NCI-H146 treated with DMSO at 0.1 percent for 48 hours (cell line): ENCODE measurements around the gene REST.
"Not testable (repeated sequence)": the region's sequence is repeated elsewhere in the genome, so short reads cannot be mapped to it uniquely, and the experiment has no call there.

Experiments used
- DNase-seq: peaks from one replicate; lab custom pipeline; 2025; ENCODE audit not compliant: unreplicated experiment; lab: John Stamatoyannopoulos, UW

Gene REST, protein sequence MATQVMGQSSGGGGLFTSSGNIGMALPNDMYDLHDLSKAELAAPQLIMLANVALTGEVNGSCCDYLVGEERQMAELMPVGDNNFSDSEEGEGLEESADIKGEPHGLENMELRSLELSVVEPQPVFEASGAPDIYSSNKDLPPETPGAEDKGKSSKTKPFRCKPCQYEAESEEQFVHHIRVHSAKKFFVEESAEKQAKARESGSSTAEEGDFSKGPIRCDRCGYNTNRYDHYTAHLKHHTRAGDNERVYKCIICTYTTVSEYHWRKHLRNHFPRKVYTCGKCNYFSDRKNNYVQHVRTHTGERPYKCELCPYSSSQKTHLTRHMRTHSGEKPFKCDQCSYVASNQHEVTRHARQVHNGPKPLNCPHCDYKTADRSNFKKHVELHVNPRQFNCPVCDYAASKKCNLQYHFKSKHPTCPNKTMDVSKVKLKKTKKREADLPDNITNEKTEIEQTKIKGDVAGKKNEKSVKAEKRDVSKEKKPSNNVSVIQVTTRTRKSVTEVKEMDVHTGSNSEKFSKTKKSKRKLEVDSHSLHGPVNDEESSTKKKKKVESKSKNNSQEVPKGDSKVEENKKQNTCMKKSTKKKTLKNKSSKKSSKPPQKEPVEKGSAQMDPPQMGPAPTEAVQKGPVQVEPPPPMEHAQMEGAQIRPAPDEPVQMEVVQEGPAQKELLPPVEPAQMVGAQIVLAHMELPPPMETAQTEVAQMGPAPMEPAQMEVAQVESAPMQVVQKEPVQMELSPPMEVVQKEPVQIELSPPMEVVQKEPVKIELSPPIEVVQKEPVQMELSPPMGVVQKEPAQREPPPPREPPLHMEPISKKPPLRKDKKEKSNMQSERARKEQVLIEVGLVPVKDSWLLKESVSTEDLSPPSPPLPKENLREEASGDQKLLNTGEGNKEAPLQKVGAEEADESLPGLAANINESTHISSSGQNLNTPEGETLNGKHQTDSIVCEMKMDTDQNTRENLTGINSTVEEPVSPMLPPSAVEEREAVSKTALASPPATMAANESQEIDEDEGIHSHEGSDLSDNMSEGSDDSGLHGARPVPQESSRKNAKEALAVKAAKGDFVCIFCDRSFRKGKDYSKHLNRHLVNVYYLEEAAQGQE

DNA sequence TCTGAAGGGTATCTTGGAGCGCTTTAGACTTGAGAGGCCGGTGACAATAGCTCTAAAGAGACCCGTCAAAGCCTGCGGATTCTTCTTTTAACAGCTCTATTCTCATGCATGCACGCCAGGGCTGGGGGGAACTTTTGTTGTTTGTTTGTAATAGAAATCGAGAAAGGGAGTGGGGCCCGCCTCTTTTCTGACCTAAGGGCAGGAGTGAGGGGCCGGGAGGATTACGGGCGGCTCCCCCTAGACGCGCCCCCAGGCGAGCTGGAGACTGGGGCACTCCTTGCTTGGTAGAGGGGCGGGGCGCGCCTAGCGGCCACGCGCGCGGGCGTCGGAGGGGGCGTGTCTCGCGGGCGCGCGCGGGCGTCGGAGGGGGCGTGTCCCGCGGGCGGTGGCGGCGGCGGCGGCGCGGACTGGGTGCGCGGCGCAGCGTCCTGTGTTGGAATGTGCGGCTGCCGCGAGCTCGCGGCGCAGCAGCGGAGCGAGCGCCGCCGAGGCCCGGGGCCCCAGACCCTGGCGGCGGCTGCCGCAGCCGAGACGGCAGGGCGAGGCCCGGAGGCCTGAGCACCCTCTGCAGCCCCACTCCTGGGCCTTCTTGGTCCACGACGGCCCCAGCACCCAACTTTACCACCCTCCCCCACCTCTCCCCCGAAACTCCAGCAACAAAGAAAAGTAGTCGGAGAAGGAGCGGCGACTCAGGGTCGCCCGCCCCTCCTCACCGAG is at the start of gene REST:
Gene REST (plus strand): TSS at position 412 of the 717 bp plus-strand sequence. CDS start 2,739 bp downstream, outside the sequence.
- DNase-seq, result no peak

- DNase-seq, result no peak
Observed at GRCh38 chr4:56859841-56860240, 47.9 kb upstream of the REST start.

DNA sequence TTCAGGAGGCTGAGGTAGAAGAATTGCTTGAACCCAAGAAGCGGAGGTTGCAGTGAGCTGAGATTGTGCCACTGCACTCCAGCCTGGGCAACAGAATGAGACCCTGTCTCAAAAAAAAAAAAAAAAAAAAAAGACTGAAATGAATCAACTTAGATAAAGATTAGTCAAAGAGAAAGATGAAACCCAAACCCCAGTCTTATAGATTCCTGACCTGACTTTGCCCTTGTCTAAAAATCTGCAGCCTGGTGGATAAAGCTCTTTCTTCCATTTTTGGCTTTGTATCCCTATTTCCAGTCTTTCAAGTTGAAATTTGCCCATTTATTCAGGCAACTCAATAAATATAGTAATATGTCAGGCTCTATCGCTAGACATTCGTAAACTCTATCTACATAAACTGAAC is 46.9 kb upstream of the REST start:
- DNase-seq, result no peak

GRCh38 chr4:56861360-56861759 is 46.3 kb upstream of the REST start:
- DNase-seq, result no peak

DNA sequence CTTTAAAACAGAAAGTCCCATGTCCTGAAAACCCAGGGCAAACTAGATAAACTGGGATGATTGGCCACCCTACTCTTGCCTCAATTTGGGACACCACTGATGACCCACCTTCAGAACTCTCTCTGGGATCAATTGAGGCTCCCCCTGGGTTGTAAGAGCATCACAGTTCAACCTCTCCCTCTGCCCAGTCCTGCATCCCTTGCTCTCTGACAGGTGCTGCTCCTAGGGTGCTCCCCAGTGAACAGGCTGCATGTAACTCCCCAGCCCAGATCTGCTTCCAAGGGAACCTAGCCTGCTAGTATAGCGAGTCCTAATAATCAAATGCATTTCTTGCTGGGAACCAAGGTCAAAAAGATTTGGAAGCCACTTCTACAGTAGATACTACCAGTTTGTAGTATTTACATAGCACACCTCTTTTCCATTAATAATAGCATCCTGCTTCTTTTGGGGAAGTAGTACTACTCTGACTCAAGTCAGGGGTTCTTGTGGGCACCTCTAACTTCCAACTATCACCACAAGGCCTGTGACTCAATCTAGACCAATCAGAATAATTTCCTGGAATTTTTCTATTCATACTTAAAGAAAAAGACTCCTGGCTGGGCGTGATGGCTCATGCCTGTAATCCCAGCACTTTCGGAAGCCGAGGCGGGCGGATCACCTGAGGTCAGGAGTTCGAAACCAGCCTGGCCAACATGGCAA is 44.1 kb upstream of the REST start:
- DNase-seq, result no peak

- no peak for DNase-seq
Observed at GRCh38 chr4:56870946-56871345, 36.8 kb upstream of the REST start.

DNA sequence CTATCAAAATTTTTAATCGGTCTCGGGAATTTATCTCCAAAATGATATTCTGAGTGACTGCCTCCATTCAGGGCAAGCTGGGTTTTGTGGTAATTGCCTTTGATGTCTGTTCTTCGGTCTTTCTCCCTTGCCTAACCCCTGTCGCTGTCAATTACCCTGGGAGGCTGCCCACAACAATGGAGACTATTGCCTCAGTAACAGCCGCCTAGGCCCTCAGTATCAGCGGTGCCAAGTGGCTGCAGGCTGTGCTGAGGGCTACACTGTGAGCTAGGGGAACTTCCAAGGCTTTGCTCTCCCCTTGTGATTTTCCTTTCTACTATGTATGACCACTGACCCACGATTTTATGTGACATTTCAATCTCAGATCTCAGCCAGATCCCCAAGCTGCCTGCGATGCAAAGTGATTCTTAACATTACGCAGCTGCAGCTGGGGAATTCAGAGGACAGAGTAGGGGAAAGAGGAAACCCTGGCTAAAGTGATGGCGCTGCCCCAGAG is 36.3 kb upstream of the REST start:
- no peak for DNase-seq

- DNase-seq, result peak; percentile 36
Observed at GRCh38 chr4:56874166-56874565, 33.5 kb upstream of the REST start.

- DNase-seq, result no peak
Observed at GRCh38 chr4:56874923-56875322, 32.8 kb upstream of the REST start.

GRCh38 chr4:56876264-56876663 is 31.4 kb upstream of the REST start:
- no peak for DNase-seq

GRCh38 chr4:56879996-56880395 is 27.7 kb upstream of the REST start:
- no peak for DNase-seq

GRCh38 chr4:56880572-56880971 is 27.1 kb upstream of the REST start:
- no peak for DNase-seq

GRCh38 chr4:56884511-56884910 is 23.2 kb upstream of the REST start:
- not testable (repeated sequence) for DNase-seq

DNA sequence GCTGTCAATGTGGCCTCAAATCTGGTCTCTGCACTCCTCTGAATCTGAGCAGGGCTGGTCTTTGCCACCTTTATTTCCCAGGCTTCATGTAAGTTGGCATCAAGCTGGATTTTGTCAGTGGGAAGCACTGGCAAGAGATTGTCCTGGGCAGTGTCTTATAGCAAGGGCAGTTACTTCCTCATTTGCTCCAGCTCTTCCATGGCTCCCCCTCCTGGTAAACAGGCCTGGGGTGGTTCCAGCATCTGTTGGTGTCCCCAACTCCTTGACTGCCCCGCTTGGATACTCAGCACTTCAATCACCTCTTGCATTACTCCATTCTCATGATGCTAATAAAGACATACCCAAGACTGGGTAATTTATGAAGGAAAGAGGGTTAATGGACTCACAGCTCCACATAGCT is 15.0 kb upstream of the REST start:
- DNase-seq, result no peak

GRCh38 chr4:56897842-56898241 is 9.9 kb upstream of the REST start:
- not testable (repeated sequence) for DNase-seq

DNA sequence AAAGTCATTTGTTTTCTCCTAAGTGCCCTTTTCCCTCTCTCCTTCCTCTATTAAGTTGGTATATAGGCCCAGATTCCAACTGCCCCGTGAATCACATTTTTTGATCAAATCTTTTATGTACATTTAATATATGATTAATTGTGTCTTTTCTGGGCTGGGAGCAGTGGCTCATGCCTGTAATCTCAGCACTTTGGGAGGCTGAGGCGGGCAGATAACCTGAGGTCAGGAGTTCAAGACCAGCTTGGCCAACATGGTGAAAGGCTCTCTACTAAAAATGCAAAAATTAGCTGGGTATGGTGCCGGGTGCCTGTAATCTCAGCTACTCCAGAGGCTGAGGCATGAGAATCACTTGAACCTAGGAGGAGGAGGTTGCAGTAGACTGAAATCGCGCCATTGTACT is 7.5 kb upstream of the REST start:
- not testable (repeated sequence) for DNase-seq

- DNase-seq, result no peak
Observed at GRCh38 chr4:56902703-56903102, 5.0 kb upstream of the REST start.

DNA sequence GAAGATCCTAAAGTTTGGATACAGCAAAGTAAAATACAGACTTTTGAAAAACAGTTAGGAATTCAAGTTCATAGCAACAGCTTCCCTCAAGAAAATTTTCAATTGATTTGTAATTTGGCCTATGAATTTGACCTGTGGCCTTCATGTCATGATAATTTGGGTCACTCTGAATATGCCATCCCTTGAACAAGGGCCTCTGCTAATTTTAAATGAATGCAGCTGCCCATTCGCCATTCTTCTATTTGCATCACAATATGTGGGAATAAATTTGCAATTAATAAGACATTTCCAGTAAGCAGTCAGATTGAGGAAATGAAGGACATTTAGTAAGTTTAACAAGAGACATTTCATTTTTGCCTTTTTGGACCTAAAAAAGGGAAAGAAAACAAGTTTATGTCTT is 1.9 kb upstream of the REST start:
- no peak for DNase-seq

DNA sequence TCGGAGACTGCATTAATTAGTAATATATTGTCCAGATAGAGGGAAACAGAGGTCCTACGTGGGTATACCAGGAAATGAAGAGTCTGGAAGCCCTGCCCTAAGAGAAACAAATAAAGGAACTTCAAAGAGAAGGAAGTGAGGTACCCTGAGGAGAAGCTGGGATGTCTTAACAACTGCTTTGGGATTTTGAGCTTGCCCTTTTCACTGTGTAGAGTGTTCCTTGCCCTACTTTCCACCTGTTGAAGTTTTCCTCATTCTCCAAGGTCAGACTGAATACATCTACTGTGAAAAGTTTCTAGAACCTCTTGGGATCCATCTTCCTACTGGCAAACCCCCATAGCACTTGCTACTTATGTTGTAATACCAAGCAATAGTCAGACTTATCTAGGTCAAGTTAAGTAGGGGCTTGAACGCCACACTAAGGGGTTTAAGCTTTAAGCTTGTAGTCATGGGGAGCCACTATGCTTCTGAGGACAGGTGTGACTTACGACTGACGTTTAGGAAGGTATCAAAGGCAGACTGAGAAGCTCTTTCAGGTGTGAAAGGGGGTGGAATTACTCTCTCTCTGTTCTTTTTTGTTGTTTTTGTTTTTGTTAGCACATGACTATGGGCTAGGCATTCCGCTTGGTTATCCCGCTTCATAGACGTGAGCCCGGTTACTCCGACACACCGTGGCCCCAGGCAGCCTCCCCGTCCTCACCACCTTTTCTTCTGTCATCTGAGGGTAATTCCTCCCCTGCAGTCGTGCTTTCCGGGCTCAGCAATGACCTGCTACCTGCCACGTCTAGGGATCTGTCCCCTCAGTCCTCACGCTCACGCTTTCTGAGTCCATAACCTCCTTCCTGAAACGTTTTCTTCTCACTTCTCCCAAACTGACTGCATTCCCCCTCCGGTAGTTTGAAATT is 959 bp upstream of the REST start:
- DNase-seq, result no peak
